HG02938 (cell line): ENCODE measurements around the gene IKBKE.
A peak's percentile ranks its signal among the peaks of the same experiment; 100 is the strongest.

Experiments used
- ATAC-seq: cut with Tn5 transposase; IDR thresholded peaks from one replicate; pipeline ENCODE4 v1.9.1; 2021; ENCODE audit warnings: mild to moderate bottlenecking, moderate library complexity; ENCODE audit not compliant: unreplicated experiment

IKBKE gene

GRCh38 chr1:206469933-206470691 lies at the start of gene IKBKE:
Gene IKBKE, plus strand, starts transcription at chr1:206470476. Its CDS starts 2,752 bp downstream, at chr1:206473228.
- ATAC-seq = peak; percentile 62

- ATAC-seq = no peak
Observed at GRCh38 chr1:206421616-206422340, 48.5 kb upstream of the IKBKE start.

GRCh38 chr1:206422525-206422924 lies 47.8 kb upstream of the IKBKE start:
- ATAC-seq = no peak

GRCh38 chr1:206427291-206427690 lies 43.0 kb upstream of the IKBKE start:
- ATAC-seq = no peak

GRCh38 chr1:206429421-206429820 lies 40.9 kb upstream of the IKBKE start:
- no peak for ATAC-seq

- peak; percentile 97 for ATAC-seq
Observed at GRCh38 chr1:206430031-206430983, 40.0 kb upstream of the IKBKE start.

GRCh38 chr1:206435445-206435844 lies 34.8 kb upstream of the IKBKE start:
- ATAC-seq = no peak

- ATAC-seq = no peak
Observed at GRCh38 chr1:206438554-206438953, 31.7 kb upstream of the IKBKE start.

GRCh38 chr1:206439205-206439604 lies 31.1 kb upstream of the IKBKE start:
- ATAC-seq = no peak

GRCh38 chr1:206441336-206441967 lies 28.8 kb upstream of the IKBKE start:
- no peak for ATAC-seq

GRCh38 chr1:206442101-206442500 lies 28.2 kb upstream of the IKBKE start:
- ATAC-seq = no peak

- no peak for ATAC-seq
Observed at GRCh38 chr1:206445116-206445515, 25.2 kb upstream of the IKBKE start.

- no peak for ATAC-seq
Observed at GRCh38 chr1:206445911-206446356, 24.3 kb upstream of the IKBKE start.

GRCh38 chr1:206446688-206447421 lies 23.4 kb upstream of the IKBKE start:
- no peak for ATAC-seq

GRCh38 chr1:206447422-206447765 lies 22.9 kb upstream of the IKBKE start:
- ATAC-seq = no peak

GRCh38 chr1:206447792-206448191 lies 22.5 kb upstream of the IKBKE start:
- ATAC-seq = no peak

- ATAC-seq = no peak
Observed at GRCh38 chr1:206448471-206448870, 21.8 kb upstream of the IKBKE start.

GRCh38 chr1:206449565-206449964 lies 20.7 kb upstream of the IKBKE start:
- ATAC-seq = no peak

GRCh38 chr1:206450281-206450680 lies 20.0 kb upstream of the IKBKE start:
- ATAC-seq = no peak

- ATAC-seq = no peak
Observed at GRCh38 chr1:206451134-206451686, 19.1 kb upstream of the IKBKE start.
